GM18508 (cell line): ENCODE data around the gene GFRA1.

Source experiments
- ATAC-seq: cut with Tn5 transposase; IDR thresholded peaks from one replicate; pipeline ENCODE4 v1.9.1; 2021; ENCODE audit warnings: moderate number of reproducible peaks; ENCODE audit not compliant: insufficient read depth, unreplicated experiment

The GFRA1 gene

GRCh38 chr10:116134322-116134721 lies 138.7 kb downstream of the GFRA1 start:
- ATAC-seq = no peak

GRCh38 chr10:116133634-116134033 lies 139.4 kb downstream of the GFRA1 start:
- no peak for ATAC-seq

- no peak for ATAC-seq
These were observed 140.1 kb downstream of the GFRA1 start for GRCh38 chr10:116132780-116133399.

GRCh38 chr10:116130006-116130405 lies 143.0 kb downstream of the GFRA1 start:
- no peak for ATAC-seq

GRCh38 chr10:116126954-116127695 lies 145.9 kb downstream of the GFRA1 start:
- ATAC-seq = no peak

GRCh38 chr10:116126239-116126638 lies 146.8 kb downstream of the GFRA1 start:
- no peak for ATAC-seq

- no peak for ATAC-seq
These were observed 147.8 kb downstream of the GFRA1 start for GRCh38 chr10:116125180-116125579.

GRCh38 chr10:116124777-116125176 lies 148.2 kb downstream of the GFRA1 start:
- ATAC-seq = no peak

- ATAC-seq = no peak
These were observed 150.3 kb downstream of the GFRA1 start for GRCh38 chr10:116122664-116123063.

GRCh38 chr10:116121640-116122525 lies 151.1 kb downstream of the GFRA1 start:
- ATAC-seq = no peak

- ATAC-seq = no peak
These were observed 152.1 kb downstream of the GFRA1 start for GRCh38 chr10:116120688-116121455.

- no peak for ATAC-seq
These were observed 154.2 kb downstream of the GFRA1 start for GRCh38 chr10:116118847-116119246.

- no peak for ATAC-seq
These were observed 157.2 kb downstream of the GFRA1 start for GRCh38 chr10:116115797-116116196.

GRCh38 chr10:116115036-116115641 lies 157.9 kb downstream of the GFRA1 start:
- ATAC-seq = no peak

- ATAC-seq = no peak
These were observed 159.1 kb downstream of the GFRA1 start for GRCh38 chr10:116113721-116114501.

GRCh38 chr10:116112232-116113231 lies 160.5 kb downstream of the GFRA1 start:
- no peak for ATAC-seq

GRCh38 chr10:116111483-116112095 lies 161.4 kb downstream of the GFRA1 start:
- ATAC-seq = no peak

GRCh38 chr10:116110736-116111135 lies 162.3 kb downstream of the GFRA1 start:
- no peak for ATAC-seq
